ENCODE data around the gene HLA-DRA. TPM values are rescaled to one million over a fixed set of nuclear protein-coding genes. Genes with fewer than 3 reads are reported as not detected.

HLA-DRA gene
- total and polyA plus RNA-seq, 2 donors (not counting 3 experiments of a cell fraction or from before 2014, with no cell fraction given), result not detected

GRCh38 chr6:32406197-32406596 lies 33.5 kb upstream of the HLA-DRA start:
- Histone ChIP-seq H3K9me1 (replicated peaks; ENCODE audit: control insufficient read depth, extremely low read depth, insufficient read depth, low read length) (no peaks in the 10 kb centered on the region), H2AFZ (ENCODE audit: low read depth, low read length) (no peak overlapping the region), H3K4me1 (ENCODE audit: control insufficient read depth, extremely low read depth, insufficient read depth, low read length) (no peaks in the 10 kb centered on the region), H3K27ac (ENCODE audit: insufficient read depth, low read depth, low read length) (no peak overlapping the region), H3K27me3 (ENCODE audit: control insufficient read depth in 2 of 2, insufficient read depth in 2 of 2, low read length in 2 of 2) (peaks cover 40 to 59% of the 10 kb centered on the region in 2 experiments), H3K36me3 (ENCODE audit: control insufficient read depth in 2 of 2, extremely low read depth in 1 of 2, insufficient read depth in 2 of 2, low read length in 2 of 2) (no peaks in the 10 kb centered on the region), H3K79me2 (ENCODE audit: control insufficient read depth, insufficient read depth, low read length) (no peaks in the 10 kb centered on the region), H3K9me3 (replicated peaks; ENCODE audit: control insufficient read depth, insufficient read depth, low read length) (no peaks in the 10 kb centered on the region), H3K4me3 (replicated peaks in 1 of 3; ENCODE audit: insufficient read depth in 1 of 3, low read depth in 1 of 3, low read length in 3 of 3) (no peak overlapping the region), H3K9ac (replicated peaks; ENCODE audit: extremely low read depth, insufficient read depth, low read length) (no peak overlapping the region), H4K20me1 (replicated peaks; ENCODE audit: control insufficient read depth, extremely low read depth, insufficient read depth, low read length) (no peaks in the 10 kb centered on the region), H3K4me2 (ENCODE audit: insufficient read depth, low read length) (no peak overlapping the region)
- dilution Hi-C loops (cut with MboI; ENCODE audit: extremely low pct_ligation_motif_present, low sequenced_read_pairs) (loop anchor here (25.0 kb wide), 1 partner anchor 144 kb away; no protein-coding TSS in a partner anchor), intact Hi-C loops (cut with micrococcal nuclease) (no loop called here)
- ChIA-PET CTCF (interaction anchor here (0.9 to 2.3 kb wide), 4 partner anchors 9 to 391 kb away, joined by 3 to 10 read pairs (median 4); no protein-coding TSS in a partner anchor), POLR2A (no interaction called here)
- BruUV-seq (replicated peaks), result no TSS peak
- no peak for TF ChIP-seq MAX (IDR thresholded peaks at IDR 0.05; ENCODE audit: insufficient read depth, insufficient read length)
- no peak for TF ChIP-seq EZH2 (IDR thresholded peaks at IDR 0.05; ENCODE audit: borderline replicate concordance, low read depth, low read length, severe bottlenecking)
- TF ChIP-seq MYC (IDR thresholded peaks at IDR 0.05; ENCODE audit: low read depth, low read length), result no peak
- no peak for TF ChIP-seq POLR2AphosphoS5 (IDR thresholded peaks at IDR 0.05; ENCODE audit: insufficient read depth, low read depth, low read length)
- TF ChIP-seq GATA2 (IDR thresholded peaks at IDR 0.05; ENCODE audit: insufficient read depth, insufficient read length, low read depth, low read length), result no peak
- no peak for TF ChIP-seq CTCF (IDR thresholded peaks at IDR 0.05; ENCODE audit: extremely low read depth in 1 of 2, insufficient read depth in 1 of 2, low read depth in 1 of 2, low read length in 2 of 2)
- no peak for TF ChIP-seq FOS (IDR thresholded peaks at IDR 0.05; ENCODE audit: borderline replicate concordance, insufficient read depth, low read length)
- no peak for DNase-seq (ENCODE audit: low read depth, low spot score)
- FAIRE-seq, result no peak

Data from endothelial cell of umbilical vein (primary cell).